Hepatocyte (in vitro differentiated cells): ENCODE data around the gene FOXR1. TPM values are rescaled to one million over a fixed set of nuclear protein-coding genes. Genes with fewer than 3 reads are reported as not detected.

Experiments used
- DNase-seq: peaks from one replicate; pipeline ENCODE4 v3.0.0-alpha.2; 2016; ENCODE audit warnings: low spot score
- H2AFZ ChIP-seq: fragments of 200-600 bp; sonication (generic); 2 replicates; pipeline ENCODE4 v1.6.0; 2016; ENCODE audit warnings: antibody characterized with exemption, mild to moderate bottlenecking
- H3K27ac ChIP-seq: fragments of 200-600 bp; sonication (generic); 2 replicates; pipeline ENCODE4 v1.5.1; 2016; ENCODE audit warnings: mild to moderate bottlenecking
- H3K27me3 ChIP-seq: fragments of 200-600 bp; sonication (generic); 2 replicates; pipeline ENCODE4 v1.6.1; 2016
- H3K36me3 ChIP-seq: fragments of 200-600 bp; sonication (generic); replicated peaks from 2 replicates; pipeline ENCODE4 v1.5.1; 2016; ENCODE audit warnings: low read depth; ENCODE audit not compliant: insufficient read depth
- H3K4me1 ChIP-seq: fragments of 200-600 bp; sonication (generic); 2 replicates; pipeline ENCODE4 v1.5.1; 2016; ENCODE audit warnings: mild to moderate bottlenecking, moderate library complexity; ENCODE audit not compliant: insufficient read depth
- H3K4me2 ChIP-seq: fragments of 200-600 bp; sonication (generic); 2 replicates; pipeline ENCODE4 v1.6.0; 2016
- H3K4me3 ChIP-seq: fragments of 200-600 bp; sonication (generic); 2 replicates; pipeline ENCODE4 v1.5.1; 2016; ENCODE audit warnings: mild to moderate bottlenecking
- H3K79me2 ChIP-seq: fragments of 200-600 bp; sonication (generic); 2 replicates; pipeline ENCODE4 v1.6.0; 2017; ENCODE audit warnings: mild to moderate bottlenecking
- H3K9me2 ChIP-seq: fragments of 200-600 bp; sonication (generic); replicated peaks from 2 replicates; pipeline ENCODE4 v1.6.0; 2017; ENCODE audit warnings: mild to moderate bottlenecking; ENCODE audit not compliant: insufficient read depth
- H3K9me3 ChIP-seq: fragments of 200-600 bp; sonication (generic); 2 replicates; pipeline ENCODE4 v1.5.1; 2016; ENCODE audit warnings: low read depth, mild to moderate bottlenecking
- H4K20me1 ChIP-seq: fragments of 200-600 bp; sonication (generic); 2 replicates; pipeline ENCODE4 v1.6.0; 2016; ENCODE audit warnings: mild to moderate bottlenecking; ENCODE audit not compliant: insufficient read depth, poor library complexity, severe bottlenecking
- CTCF ChIP-seq: fragments of 200-600 bp; sonication (generic); IDR thresholded peaks from 2 replicates; pipeline ENCODE4 v1.5.1; 2016; ENCODE audit warnings: antibody characterized with exemption, mild to moderate bottlenecking; ENCODE audit not compliant: poor library complexity
- EZH2 ChIP-seq: fragments of 200-600 bp; sonication (generic); IDR thresholded peaks from 2 replicates; pipeline ENCODE4 v1.6.1; 2016; ENCODE audit warnings: antibody characterized with exemption, mild to moderate bottlenecking, borderline replicate concordance
- EZH2phosphoT487 ChIP-seq: fragments of 200-600 bp; sonication (generic); IDR thresholded peaks from one replicate; pipeline ENCODE4 v1.6.1; 2018; ENCODE audit warnings: antibody characterized with exemption, mild to moderate bottlenecking, low read depth, moderate library complexity; ENCODE audit not compliant: unreplicated experiment, severe bottlenecking
- WGBS: methylation state at CpG from one replicate; pipeline ENCODE4 v1.1.6; 2016; ENCODE audit warnings: low lambda C conversion rate; ENCODE audit errors: missing lambda C conversion rate; 5-methylcytosine and 5-hydroxymethylcytosine counted together
- polyA plus RNA-seq: library from polyadenylated mRNA; unstranded; fragments of >200 nt; fragmentation: Nextera tagmentation; extraction: Ambion mirVana; gene quantifications from 2 replicates; pipeline ENCODE4 v1.2.1, GENCODE V29; 2016
- total RNA-seq: library from RNA; depleted of rRNA; stranded (reverse); fragments of >200 nt; gene quantifications from 2 replicates; pipeline ENCODE4 v1.2.3, GENCODE V29; 2014

FOXR1 gene
- total and polyA plus RNA-seq, 2 experiments from 2014 or later = not detected

GRCh38 chr11:119025978-119026766 lies 54.6 kb downstream of the FOXR1 start:
- H3K9me3 ChIP-seq = no peaks in the 10 kb centered on the region
- peak overlapping the region; percentile 98 for H3K4me2 ChIP-seq
- H3K4me1 ChIP-seq = peaks cover 66% of the 10 kb centered on the region
- H2AFZ ChIP-seq = no peak overlapping the region
- no peaks in the 10 kb centered on the region for H3K36me3 ChIP-seq
- H3K27me3 ChIP-seq = no peaks in the 10 kb centered on the region
- H3K4me3 ChIP-seq = no peak overlapping the region
- peak; percentile 24 for DNase-seq
- peak overlapping the region; percentile 67 for H3K27ac ChIP-seq
- WGBS = 88% methylated on average over 16 of the region's 16 CpGs
- TF ChIP-seq EZH2 = no peak
- no peaks in the 10 kb centered on the region for H4K20me1 ChIP-seq
- H3K79me2 ChIP-seq = peaks cover 52% of the 10 kb centered on the region
- no peaks in the 10 kb centered on the region for H3K9me2 ChIP-seq

DNA sequence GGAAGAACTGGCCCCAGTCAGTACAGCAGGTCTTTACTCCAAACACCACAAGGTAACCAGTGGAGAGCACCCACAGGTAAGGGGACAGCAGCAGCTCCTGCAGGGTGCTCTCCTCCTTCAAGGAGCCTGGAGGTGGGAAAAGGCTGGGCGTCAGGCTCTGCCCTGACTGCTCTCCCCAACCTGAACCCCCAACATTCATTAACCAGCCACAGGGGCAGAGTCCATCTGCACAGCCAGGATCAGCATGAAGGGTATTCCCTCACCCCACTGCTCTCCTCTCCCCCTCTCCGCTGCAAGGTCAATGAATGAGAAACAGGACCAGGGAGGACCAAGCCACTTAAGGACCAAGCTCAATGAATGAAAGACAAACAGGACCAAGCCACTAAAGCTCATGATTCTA lies 55.4 kb downstream of the FOXR1 start:
- no peak for TF ChIP-seq EZH2phosphoT487
- no peak for TF ChIP-seq CTCF
- TF ChIP-seq EZH2 = no peak
- no peak overlapping the region for H3K4me3 ChIP-seq

DNA sequence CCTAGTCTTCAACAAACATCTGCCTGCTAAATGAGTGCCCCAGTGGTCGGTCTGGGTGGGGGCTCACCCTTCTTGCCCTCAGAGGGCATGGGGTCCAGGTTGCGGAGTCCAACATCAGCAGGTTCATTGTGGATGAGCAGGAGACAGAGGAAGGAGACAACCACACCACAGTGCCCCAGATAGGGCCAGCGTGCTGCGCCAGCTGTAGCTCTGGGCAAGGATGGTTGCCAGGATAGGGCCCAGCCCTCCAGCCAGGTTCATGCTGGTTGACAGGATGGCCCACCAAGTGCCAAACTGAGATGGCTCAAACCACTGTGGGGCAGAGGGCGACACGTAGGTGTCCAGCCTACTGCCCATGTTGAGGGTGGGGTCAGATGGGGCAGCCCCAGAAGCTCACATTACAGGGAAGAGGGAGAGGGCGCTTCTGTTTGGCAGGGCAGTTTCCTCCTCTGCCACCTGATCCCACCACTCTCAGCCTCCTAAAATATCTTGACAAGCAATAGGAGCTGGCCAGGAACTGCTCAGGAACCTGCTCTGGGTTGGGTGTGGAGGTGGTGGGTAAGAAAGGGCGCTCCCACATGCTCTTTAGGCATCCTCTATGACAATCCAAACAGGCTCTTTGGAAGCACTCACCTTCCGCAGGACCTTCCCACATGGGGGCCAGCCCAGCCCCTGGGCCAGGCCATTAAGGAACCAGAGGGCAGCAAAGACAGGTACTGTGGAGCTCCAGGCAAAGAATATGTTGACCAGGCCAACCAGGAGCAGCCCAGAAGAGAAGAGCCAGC lies 56.2 kb downstream of the FOXR1 start:
- peak overlapping the region; percentile 91 for H3K27ac ChIP-seq
- TF ChIP-seq EZH2phosphoT487 = no peak
- TF ChIP-seq CTCF = no peak
- no peak for TF ChIP-seq EZH2
- no peak overlapping the region for H2AFZ ChIP-seq
- H3K79me2 ChIP-seq = peaks cover 50% of the 10 kb centered on the region
- peaks cover 57% of the 10 kb centered on the region for H3K4me1 ChIP-seq
- 90% methylated on average over 9 of the region's 9 CpGs for WGBS
- H3K4me3 ChIP-seq = peak overlapping the region; percentile 11
- peak overlapping the region; percentile 98 for H3K4me2 ChIP-seq
- DNase-seq = no peak
- H3K36me3 ChIP-seq = no peaks in the 10 kb centered on the region
- H3K27me3 ChIP-seq = no peaks in the 10 kb centered on the region
- H4K20me1 ChIP-seq = no peaks in the 10 kb centered on the region
- H3K9me2 ChIP-seq = no peaks in the 10 kb centered on the region
- no peaks in the 10 kb centered on the region for H3K9me3 ChIP-seq

More for the DNA sequence above, 55.4 kb downstream of the FOXR1 start:
- 66% methylated on average over 2 of the region's 2 CpGs for WGBS
- Histone ChIP-seq H3K36me3 (no peaks in the 10 kb centered on the region), H3K27ac (peak overlapping the region; percentile 91), H3K4me1 (peaks cover 58% of the 10 kb centered on the region), H3K27me3 (no peaks in the 10 kb centered on the region), H2AFZ (no peak overlapping the region), H4K20me1 (no peaks in the 10 kb centered on the region), H3K79me2 (peaks cover 50% of the 10 kb centered on the region), H3K9me2 (no peaks in the 10 kb centered on the region), H3K9me3 (no peaks in the 10 kb centered on the region), H3K4me2 (peak overlapping the region; percentile 98)
- DNase-seq = peak; percentile 66
